ENCODE measurements around the gene ZNF253.
"Not testable (repeated sequence)": the region's sequence is repeated elsewhere in the genome, so short reads cannot be mapped to it uniquely, and the experiment has no call there.

The ZNF253 gene

GRCh38 chr19:19900139-19900728 is 34.6 kb downstream of the ZNF253 start:
- no peak for DNase-seq

- DNase-seq: peak; percentile 92
These were observed 35.2 kb downstream of the ZNF253 start, which contains the start of gene ZNF93 for GRCh38 chr19:19900729-19901444. Gene ZNF93 (plus strand): TSS chr19:19900946. CDS start chr19:19901089, 143 bp downstream.

- not testable (repeated sequence) for DNase-seq
These were observed 41.9 kb downstream of the ZNF253 start for GRCh38 chr19:19907551-19907950.

DNA sequence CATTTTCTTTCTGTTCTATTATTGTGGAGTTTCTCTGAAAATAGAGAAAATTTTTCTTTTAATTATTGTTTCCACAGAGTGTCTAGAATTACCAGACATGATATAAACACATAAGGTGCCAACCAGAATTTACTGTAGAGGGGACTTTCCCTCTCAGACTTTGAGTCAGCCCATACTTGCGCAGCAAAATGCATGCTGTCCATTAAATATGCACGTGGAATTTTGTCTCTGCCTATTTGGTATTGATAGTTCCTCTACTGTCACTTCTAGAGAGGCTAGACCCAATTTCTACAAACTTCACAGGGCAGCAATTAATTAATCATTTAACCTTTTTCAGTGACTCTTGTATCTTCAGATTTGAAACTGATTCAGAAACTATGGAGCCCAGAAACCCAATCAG is 44.0 kb downstream of the ZNF253 start:
- DNase-seq: no peak

DNA sequence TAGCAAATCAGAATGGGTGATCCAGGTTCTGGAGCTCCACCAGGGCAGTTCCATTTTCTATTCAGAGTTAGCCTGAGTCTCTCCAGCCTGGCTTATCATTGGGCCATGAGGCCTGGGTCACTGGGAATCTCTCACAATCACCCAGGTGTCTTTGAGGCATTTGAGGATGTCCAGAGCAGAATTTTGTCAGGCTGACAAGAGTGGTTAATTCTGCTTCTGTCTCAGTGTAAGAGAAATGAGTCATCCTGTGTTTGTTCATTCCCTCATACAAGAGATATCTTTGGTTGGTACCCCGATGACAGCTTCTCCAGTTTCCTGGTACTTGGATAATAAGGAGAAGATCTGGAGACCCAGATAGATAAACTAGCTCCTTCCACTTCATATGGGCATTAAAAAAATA is 45.5 kb downstream of the ZNF253 start:
- no peak for DNase-seq

GRCh38 chr19:19914596-19914995 is 48.9 kb downstream of the ZNF253 start:
- no peak for DNase-seq

GRCh38 chr19:19930417-19930816 is 64.7 kb downstream of the ZNF253 start:
- DNase-seq: peak; percentile 22

DNA sequence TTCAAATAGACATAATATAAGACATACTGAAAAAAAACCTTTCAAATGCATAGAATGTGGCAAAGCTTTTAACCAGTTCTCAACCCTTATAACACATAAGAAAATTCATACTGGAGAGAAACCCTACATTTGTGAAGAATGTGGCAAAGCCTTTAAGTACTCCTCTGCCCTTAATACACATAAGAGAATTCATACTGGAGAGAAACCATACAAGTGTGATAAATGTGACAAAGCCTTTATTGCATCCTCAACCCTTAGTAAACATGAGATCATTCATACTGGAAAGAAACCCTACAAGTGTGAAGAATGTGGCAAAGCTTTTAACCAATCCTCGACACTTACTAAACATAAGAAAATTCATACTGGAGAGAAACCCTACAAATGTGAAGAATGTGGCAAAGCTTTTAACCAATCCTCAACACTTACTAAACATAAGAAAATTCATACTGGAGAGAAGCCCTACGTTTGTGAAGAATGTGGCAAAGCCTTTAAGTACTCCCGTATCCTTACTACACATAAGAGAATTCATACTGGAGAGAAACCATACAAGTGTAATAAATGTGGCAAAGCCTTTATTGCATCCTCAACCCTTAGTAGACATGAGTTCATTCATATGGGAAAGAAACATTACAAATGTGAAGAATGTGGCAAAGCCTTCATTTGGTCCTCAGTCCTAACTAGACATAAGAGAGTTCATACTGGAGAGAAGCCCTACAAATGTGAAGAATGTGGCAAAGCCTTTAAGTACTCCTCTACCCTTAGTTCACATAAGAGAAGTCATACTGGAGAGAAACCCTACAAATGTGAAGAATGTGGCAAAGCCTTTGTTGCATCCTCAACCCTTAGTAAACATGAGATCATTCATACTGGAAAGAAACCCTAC is 68.0 kb downstream of the ZNF253 start:
- DNase-seq: not testable (repeated sequence)

- no peak for DNase-seq
These were observed 71.7 kb downstream of the ZNF253 start for GRCh38 chr19:19937403-19937802.

DNA sequence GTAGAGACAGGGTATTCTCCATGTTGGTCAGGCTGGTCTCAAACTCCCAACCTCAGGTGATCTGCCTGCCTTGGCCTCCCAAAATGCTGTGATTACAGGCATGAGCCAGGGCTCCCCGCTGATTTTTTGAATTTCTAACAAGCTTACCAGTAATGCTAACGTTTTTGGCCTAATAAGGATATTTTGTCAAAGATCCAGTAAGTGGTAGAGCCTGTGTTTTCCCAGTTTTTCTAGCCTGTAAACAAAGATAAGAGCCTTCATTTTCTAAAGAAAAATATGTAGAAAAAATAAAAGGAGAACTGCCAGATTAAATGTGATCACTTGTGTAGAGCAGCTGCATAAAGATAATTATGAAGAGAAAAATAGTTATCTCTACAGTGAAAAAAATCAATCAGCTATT is 72.8 kb downstream of the ZNF253 start:
- DNase-seq: no peak

- no peak for DNase-seq
These were observed 78.3 kb downstream of the ZNF253 start for GRCh38 chr19:19943848-19944582.

Data from activated gamma-delta T cell treated with Interleukin-2 at 50 U/mL for 16 hours (primary cell).